ENCODE measurements around the gene NPW. TPM values are rescaled to one million over a fixed set of nuclear protein-coding genes. Genes with fewer than 3 reads are reported as not detected.

NPW gene
- total and polyA plus RNA-seq, 9 of the 15 experiments (the other 6 are each of a cell fraction or from before 2014, with no cell fraction given), result 0.14 to 4.0 (median 2.6) TPM; not detected in 4

- TF ChIP-seq ZNF24 (IDR thresholded peaks at IDR 0.05) (no peak), IRF1 (CRISPR knock-in tag; IDR thresholded peaks at IDR 0.05; ENCODE audit: borderline replicate concordance) (0 out of 2 replicates have a peak, but pooled peaks have one; percentile 57), FOXP1 (CRISPR knock-in tag; IDR thresholded peaks at IDR 0.05) (no peak), ZBTB40 (IDR thresholded peaks at IDR 0.05) (no peak), ZBTB40 (CRISPR knock-in tag; IDR thresholded peaks at IDR 0.05) (no peak), HLTF (IDR thresholded peaks at IDR 0.05) (no peak), REST (IDR thresholded peaks at IDR 0.05; ENCODE audit: borderline replicate concordance) (no peak), REST (CRISPR knock-in tag; IDR thresholded peaks at IDR 0.05; ENCODE audit: low read depth) (peak; percentile 44; the same call in 1 of the 2 replicates), HNRNPLL (IDR thresholded peaks at IDR 0.05; ENCODE audit: low read depth, low read length, poor library complexity, severe bottlenecking) (peak; percentile 52)
Observed at GRCh38 chr16:2009164-2009711, 10.3 kb upstream of the NPW start (continued).

Measured in K562 (cell line).